GM21447 (cell line): ENCODE measurements around the gene DPM3.
"Not testable (repeated sequence)": the region's sequence is repeated elsewhere in the genome, so short reads cannot be mapped to it uniquely, and the experiment has no call there.

ENCODE experiments used
- ATAC-seq: cut with Tn5 transposase; IDR thresholded peaks from one replicate; pipeline ENCODE4 v1.9.1; 2021; ENCODE audit not compliant: unreplicated experiment

Gene DPM3

GRCh38 chr1:155126556-155127104 is 13.7 kb downstream of the DPM3 start:
- no peak for ATAC-seq

- no peak for ATAC-seq
These were observed 14.3 kb downstream of the DPM3 start for GRCh38 chr1:155125946-155126555.

GRCh38 chr1:155125511-155125945 is 14.8 kb downstream of the DPM3 start:
- no peak for ATAC-seq

GRCh38 chr1:155124503-155125463 is 15.5 kb downstream of the DPM3 start:
- no peak for ATAC-seq

GRCh38 chr1:155123801-155124200 is 16.5 kb downstream of the DPM3 start:
- no peak for ATAC-seq

- ATAC-seq, result no peak
These were observed 18.0 kb downstream of the DPM3 start for GRCh38 chr1:155122308-155122707.

GRCh38 chr1:155121249-155121648 is 19.1 kb downstream of the DPM3 start:
- no peak for ATAC-seq

GRCh38 chr1:155120253-155120652 is 20.1 kb downstream of the DPM3 start:
- ATAC-seq, result no peak

- ATAC-seq, result not testable (repeated sequence)
These were observed 22.2 kb downstream of the DPM3 start for GRCh38 chr1:155118090-155118489.

GRCh38 chr1:155117610-155118009 is 22.7 kb downstream of the DPM3 start:
- ATAC-seq, result no peak

- ATAC-seq, result no peak
These were observed 24.1 kb downstream of the DPM3 start for GRCh38 chr1:155116113-155116764.

- no peak for ATAC-seq
These were observed 26.8 kb downstream of the DPM3 start for GRCh38 chr1:155113450-155113980.

- ATAC-seq, result no peak
These were observed 29.5 kb downstream of the DPM3 start for GRCh38 chr1:155110826-155111225.

GRCh38 chr1:155110381-155110780 is 29.9 kb downstream of the DPM3 start:
- ATAC-seq, result no peak

- ATAC-seq, result no peak
These were observed 32.0 kb downstream of the DPM3 start for GRCh38 chr1:155108296-155108695.

- no peak for ATAC-seq
These were observed 32.7 kb downstream of the DPM3 start for GRCh38 chr1:155107309-155108264.

- no peak for ATAC-seq
These were observed 33.5 kb downstream of the DPM3 start for GRCh38 chr1:155106862-155107261.

- no peak for ATAC-seq
These were observed 34.7 kb downstream of the DPM3 start for GRCh38 chr1:155105604-155106011.

- ATAC-seq, result no peak
These were observed 35.5 kb downstream of the DPM3 start for GRCh38 chr1:155104605-155105534.
